A549 (cell line): ENCODE data around the gene FBXO31. TPM values are rescaled to one million over a fixed set of nuclear protein-coding genes. Genes with fewer than 3 reads are reported as not detected.

Source experiments
- ATAC-seq, 2 experiments: fragments of 200-7000 bp in 1 of 2; fragments of >200 bp in 1 of 2; cut with Nextera tagmentation in 1 of 2; cut with Tn5 transposase in 1 of 2; 3 replicates each; pipeline versions ENCODE4 v1.8.0 to v1.9.1; 2018 to 2020; ENCODE audit warnings: mild to moderate bottlenecking in 1 of 2, moderate library complexity in 1 of 2
- CTCF ChIA-PET: fragments of 300-600 bp; sonication (Branson Sonifier 250); formaldehyde crosslinking; extraction: SDS; loops from one replicate; lab custom pipeline; 2021; ENCODE audit warnings: antibody characterized with exemption, inconsistent platforms; lab: Yijun Ruan, JAX
- POLR2A ChIA-PET: fragments of 350-600 bp; formaldehyde crosslinking; extraction: SDS; loops from one replicate; lab custom pipeline; 2021; ENCODE audit warnings: antibody characterized with exemption, inconsistent platforms; lab: Yijun Ruan, JAX
- DNase-seq, 2 experiments: peaks; one replicate each; pipeline versions ENCODE4 v3.0.0 to v3.0.0-alpha.2; 2011 to 2016; ENCODE audit warnings: low read depth in 1 of 2, low spot score in 1 of 2
- FAIRE-seq: peaks from 2 replicates; lab custom pipeline; 2011; peaks lifted over from hg19 to GRCh38; lab: Jason Lieb, UNC
- H3K27ac ChIP-seq, 2 experiments: fragments of >200 bp; sonication (Bioruptor Twin); formaldehyde crosslinking; 3 replicates each; pipeline ENCODE4 v1.5.1; 2016 to 2017
- H3K4me1 ChIP-seq: fragments of >200 bp; sonication (Bioruptor Twin); formaldehyde crosslinking; 3 replicates; pipeline ENCODE4 v1.6.1; 2016
- H3K4me2 ChIP-seq: fragments of >200 bp; sonication (Bioruptor Twin); formaldehyde crosslinking; 3 replicates; pipeline ENCODE4 v1.6.1; 2016
- H3K4me3 ChIP-seq: fragments of >200 bp; sonication (Bioruptor Twin); formaldehyde crosslinking; 3 replicates; pipeline ENCODE4 v1.5.1; 2016
- H3K9me3 ChIP-seq: fragments of >200 bp; sonication (Bioruptor Twin); formaldehyde crosslinking; 3 replicates; pipeline ENCODE4 v1.6.1; 2016
- BHLHE40 ChIP-seq: IDR thresholded peaks from 2 replicates; pipeline ENCODE4 v1.6.1; 2012; ENCODE audit warnings: low read depth, low read length, inconsistent platforms
- CBX8 ChIP-seq: fragments of 200-600 bp; sonication (generic); IDR thresholded peaks from 2 replicates; pipeline ENCODE4 v1.6.1; 2016
- CHD2 ChIP-seq: fragments of 150-350 bp; IDR thresholded peaks from 2 replicates; pipeline ENCODE4 v1.6.1; 2014; ENCODE audit warnings: low read length; ENCODE audit not compliant: partially characterized antibody
- CTCF ChIP-seq: fragments of >200 bp; sonication (Bioruptor Twin); formaldehyde crosslinking; IDR thresholded peaks from 3 replicates; pipeline ENCODE4 v1.5.1; 2016
- EP300 ChIP-seq, 2 experiments: fragments of >200 bp; sonication (Bioruptor Twin); formaldehyde crosslinking; IDR thresholded peaks; 2 replicates in 1 of 2; 3 replicates in 1 of 2; pipeline ENCODE4 v1.6.1; 2016 to 2017
- FOXS1 ChIP-seq: fragments of 250-450 bp; sonication (Bioruptor Pico); IDR thresholded peaks from 2 replicates; pipeline ENCODE4 v1.5.0; 2020; ENCODE audit warnings: mild to moderate bottlenecking, moderate library complexity
- HDAC2 ChIP-seq: fragments of 200-600 bp; sonication (generic); IDR thresholded peaks from 2 replicates; pipeline ENCODE4 v1.6.1; 2016
- HEYL ChIP-seq: fragments of 250-450 bp; sonication (Bioruptor Pico); IDR thresholded peaks from 2 replicates; pipeline ENCODE4 v1.8.0; 2021; ENCODE audit warnings: mild to moderate bottlenecking, moderate library complexity
- JUN ChIP-seq, 2 experiments: fragments of >200 bp; sonication (Bioruptor Twin); formaldehyde crosslinking; IDR thresholded peaks; 2 replicates in 1 of 2; 3 replicates in 1 of 2; pipeline ENCODE4 v1.6.1; 2016 to 2017
- JUNB ChIP-seq: fragments of >200 bp; sonication (Bioruptor Twin); formaldehyde crosslinking; IDR thresholded peaks from 2 replicates; pipeline ENCODE4 v1.6.1; 2016
- KDM5A ChIP-seq: fragments of 200-600 bp; sonication (generic); IDR thresholded peaks from 2 replicates; pipeline ENCODE4 v1.6.1; 2016; ENCODE audit warnings: antibody characterized with exemption, mild to moderate bottlenecking
- MYC ChIP-seq: IDR thresholded peaks from 2 replicates; pipeline ENCODE4 v1.6.1; 2012; ENCODE audit warnings: mild to moderate bottlenecking, inconsistent platforms, low read length, improper control_type of control experiment, borderline replicate concordance
- NFE2L2 ChIP-seq: fragments of 150-350 bp; conservative IDR thresholded peaks from 2 replicates; pipeline ENCODE4 v1.6.1; 2014; ENCODE audit warnings: low read length
- RAD21 ChIP-seq, 2 experiments: fragments of >200 bp in 1 of 2; sonication (Bioruptor Twin) in 1 of 2; formaldehyde crosslinking in 1 of 2; IDR thresholded peaks in 1 of 2; conservative IDR thresholded peaks in 1 of 2; 2 replicates in 1 of 2; 3 replicates in 1 of 2; pipeline ENCODE4 v1.6.1; 2012 to 2018; ENCODE audit warnings: inconsistent platforms in 1 of 2
- REST ChIP-seq: fragments of 200-600 bp; sonication (generic); IDR thresholded peaks from 2 replicates; pipeline ENCODE4 v1.6.1; 2016; ENCODE audit warnings: antibody characterized with exemption, mild to moderate bottlenecking, moderate library complexity
- RFX5 ChIP-seq: fragments of 450-650 bp; IDR thresholded peaks from 2 replicates; pipeline ENCODE4 v1.7.1; 2014; ENCODE audit warnings: antibody characterized with exemption, mild to moderate bottlenecking, moderate library complexity
- RNF2 ChIP-seq: fragments of 200-600 bp; sonication (generic); IDR thresholded peaks from 2 replicates; pipeline ENCODE4 v1.6.1; 2016; ENCODE audit warnings: low read depth, mild to moderate bottlenecking, antibody characterized with exemption, moderate library complexity, borderline replicate concordance
- SMC3 ChIP-seq: fragments of >200 bp; sonication (Bioruptor Twin); formaldehyde crosslinking; IDR thresholded peaks from 3 replicates; pipeline ENCODE4 v1.6.1; 2018; ENCODE audit warnings: inconsistent platforms
- TP53 ChIP-seq: fragments of 250-450 bp; sonication (Bioruptor Pico); IDR thresholded peaks from 2 replicates; pipeline ENCODE4 v1.5.0; 2021; ENCODE audit warnings: mild to moderate bottlenecking, moderate library complexity
- ZFP36 ChIP-seq: fragments of 450-650 bp; IDR thresholded peaks from 2 replicates; pipeline ENCODE4 v1.6.1; 2014; ENCODE audit warnings: borderline replicate concordance; ENCODE audit not compliant: partially characterized antibody
- WGBS: methylation state at CpG from one replicate; pipeline ENCODE4 v1.1.6; 2017; ENCODE audit errors: missing lambda C conversion rate; 5-methylcytosine and 5-hydroxymethylcytosine counted together
- polyA plus RNA-seq, 4 experiments: library from polyadenylated mRNA; depleted of rRNA in 3 of 4; stranded (reverse); fragments of >200 nt; fragmentation: RNase III in 1 of 4; extraction: RNeasy Plus Mini Kit Qiagen cat#74134 plus additional on column Dnase treatment in 1 of 4; gene quantifications; 2 replicates in 3 of 4; 3 replicates in 1 of 4; pipeline ENCODE4 v1.2.3, GENCODE V29; 2011 to 2017
- TF ChIP-seq, protein P1 (sequence below): IDR thresholded peaks from 2 replicates; pipeline ENCODE4 v1.6.1; 2012; ENCODE audit warnings: low read depth, borderline replicate concordance

The FBXO31 gene
- polyA plus RNA-seq, 2 of the 4 experiments (the other 2 are of a cell fraction) = 10.5 to 11.1 TPM

- H3K27ac ChIP-seq = no peak overlapping the region
- WGBS = 43% methylated on average over 18 of the region's 18 CpGs
- no peak for TF ChIP-seq FOXS1 (CRISPR knock-in tag)
- no peak for TF ChIP-seq KDM5A
- no peak for TF ChIP-seq EP300 (IDR thresholded peaks at IDR 0.05)
- no peak for TF ChIP-seq NFE2L2
- no peak for TF ChIP-seq HDAC2
- no peak for TF ChIP-seq RAD21 (conservative IDR thresholded peaks at IDR 0.05 in 1 of 2, IDR thresholded peaks at IDR 0.05 in 1 of 2)
- TF ChIP-seq, protein P1, sequence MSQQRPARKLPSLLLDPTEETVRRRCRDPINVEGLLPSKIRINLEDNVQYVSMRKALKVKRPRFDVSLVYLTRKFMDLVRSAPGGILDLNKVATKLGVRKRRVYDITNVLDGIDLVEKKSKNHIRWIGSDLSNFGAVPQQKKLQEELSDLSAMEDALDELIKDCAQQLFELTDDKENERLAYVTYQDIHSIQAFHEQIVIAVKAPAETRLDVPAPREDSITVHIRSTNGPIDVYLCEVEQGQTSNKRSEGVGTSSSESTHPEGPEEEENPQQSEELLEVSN = no peak
- TF ChIP-seq RNF2 = no peak
- no peak for TF ChIP-seq SMC3
- no peak for TF ChIP-seq TP53 (CRISPR knock-in tag)
- TF ChIP-seq REST = no peak
- no peak for TF ChIP-seq CBX8
- no peak for TF ChIP-seq BHLHE40
- no peak for TF ChIP-seq ZFP36
- no peak for TF ChIP-seq JUN (IDR thresholded peaks at IDR 0.05)
- no peak for TF ChIP-seq CHD2
- TF ChIP-seq JUNB = no peak
- TF ChIP-seq CTCF = no peak
- CTCF ChIA-PET = interaction anchor here (0.6 to 5.6 kb wide), 58 partner anchors 10 to 761 kb away, joined by 3 to 80 read pairs (median 4); no protein-coding TSS in a partner anchor
- DNase-seq (no peak), ATAC-seq (peak; percentile 49 to 53; a peak in 4 of 6 replicates), FAIRE-seq (no peak)
- 0 out of 3 replicates have a peak, but pooled peaks cover 5% of the 10 kb centered on the region for H3K4me1 ChIP-seq
- POLR2A ChIA-PET = no interaction called here
- H3K4me2 ChIP-seq = peak overlapping the region; percentile 57
- no peak overlapping the region for H3K4me3 ChIP-seq
- no peaks in the 10 kb centered on the region for H3K9me3 ChIP-seq
Measured at GRCh38 chr16:87279094-87279658, 104.4 kb downstream of the FBXO31 start.

GRCh38 chr16:87278191-87279093 is 105.1 kb downstream of the FBXO31 start:
- 0 out of 3 replicates have a peak, but pooled peaks cover 5% of the 10 kb centered on the region for H3K4me1 ChIP-seq
- 64% methylated on average over 27 of the region's 38 CpGs for WGBS
- ChIA-PET POLR2A (no interaction called here), CTCF (interaction anchor here (0.6 to 5.6 kb wide), 59 partner anchors 9 to 760 kb away, joined by 3 to 80 read pairs (median 4); no protein-coding TSS in a partner anchor)
- no peaks in the 10 kb centered on the region for H3K9me3 ChIP-seq
- H3K4me2 ChIP-seq = peak overlapping the region; percentile 57
- FAIRE-seq (no peak), DNase-seq (peak; percentile 78 to 91), ATAC-seq (peak; percentile 97 to 100)
- H3K27ac ChIP-seq = peak overlapping the region in 1 of 2 experiments; percentile 2; a peak in 1 of 6 replicates
- H3K4me3 ChIP-seq = no peak overlapping the region
- TF ChIP-seq CTCF (peak; percentile 85), RFX5 (no peak), RAD21 (conservative IDR thresholded peaks at IDR 0.05 in 1 of 2, IDR thresholded peaks at IDR 0.05 in 1 of 2) (peak; percentile 93 to 96), SMC3 (peak; percentile 90), MYC (no peak), HEYL (no peak)
